Aortic smooth muscle cell (primary cell): ENCODE results near the gene ZNF829. TPM values are rescaled to one million over a fixed set of nuclear protein-coding genes. Genes with fewer than 3 reads are reported as not detected.

ENCODE experiments used
- total RNA-seq: library from RNA; depleted of rRNA; stranded (reverse); fragments of >200 nt; gene quantifications from 2 replicates; pipeline ENCODE4 v1.2.3, GENCODE V29; 2014

ZNF829 gene
- 2.7 and 3.4 TPM in 2 replicates for total RNA-seq

GRCh38 chr19:36915992-36916830 is at the start of gene ZNF829, which contains the start of gene ZNF568:
Gene ZNF829, minus strand, starts transcription at chr19:36916291. Its CDS starts 1,124 bp downstream, at chr19:36915167.
Gene ZNF568, plus strand, starts transcription at chr19:36916332. Its CDS starts 6,439 bp downstream, at chr19:36922771.

GRCh38 chr19:36850559-36851442 is 65.3 kb downstream of the ZNF829 start, which contains the start of gene ZNF345:
Gene ZNF345, plus strand, starts transcription at chr19:36850876. Its CDS starts 25,955 bp downstream, at chr19:36876831.

Other genes starting within 250 kb of the ZNF829 start
- 10.9 and 12.9 TPM in 2 replicates for gene ZNF461, start 249.5 kb downstream of the ZNF829 start, total RNA-seq
- 4.0 and 4.4 TPM in 2 replicates for gene ZNF567, start 228.7 kb downstream of the ZNF829 start, total RNA-seq
- 1.5 and 2.1 TPM in 2 replicates for gene ZNF850, start 143.5 kb downstream of the ZNF829 start, total RNA-seq
- 8.2 and 9.3 TPM in 2 replicates for gene ZNF790, start 77.9 kb downstream of the ZNF829 start, total RNA-seq
- 1.8 and 2.2 TPM in 2 replicates for gene ZNF345, start 65.4 kb downstream of the ZNF829 start, total RNA-seq
- gene ZNF568, start within 50 bp of the ZNF829 start, total RNA-seq: 14.9 and 16.0 TPM in 2 replicates
- 6.2 and 7.7 TPM in 2 replicates for gene ZNF420, start 162.1 kb upstream of the ZNF829 start, total RNA-seq